Liver (tissue), 3 donors: ENCODE results near the gene RGS14.

Experiments used
- CTCF ChIP-seq: fragments of 150-350 bp; IDR thresholded peaks from 2 replicates; pipeline ENCODE4 v1.5.1; 2017; ENCODE audit warnings: improper control_type of control experiment, low read depth, low read length; ENCODE audit not compliant: missing input control
- GABPA ChIP-seq, 2 donors: IDR thresholded peaks in 1 of 2; conservative IDR thresholded peaks in 1 of 2; 2 replicates each; pipeline ENCODE4 v1.6.1; 2016; ENCODE audit warnings: antibody characterized with exemption in 2 of 2, mild to moderate bottlenecking in 1 of 2, moderate library complexity in 1 of 2
- MAX ChIP-seq: IDR thresholded peaks from 2 replicates; pipeline ENCODE4 v1.6.1; 2016; ENCODE audit warnings: antibody characterized with exemption
- RAD21 ChIP-seq, 2 donors: IDR thresholded peaks; 2 replicates each; pipeline ENCODE4 v1.6.1; 2016; ENCODE audit warnings: antibody characterized with exemption in 2 of 2, mild to moderate bottlenecking in 2 of 2
- REST ChIP-seq: IDR thresholded peaks from 2 replicates; pipeline ENCODE4 v1.6.1; 2016; ENCODE audit warnings: antibody characterized with exemption, mild to moderate bottlenecking
- TAF1 ChIP-seq: conservative IDR thresholded peaks from 2 replicates; pipeline ENCODE4 v1.6.1; 2016; ENCODE audit warnings: antibody characterized with exemption, mild to moderate bottlenecking
- YY1 ChIP-seq: IDR thresholded peaks from 2 replicates; pipeline ENCODE4 v1.6.1; 2016; ENCODE audit warnings: antibody characterized with exemption, mild to moderate bottlenecking
- donor health status: healthy.
- donor health status: healthy.

- TF ChIP-seq TAF1 (no peak), GABPA (IDR thresholded peaks at IDR 0.05 in 1 of 2, conservative IDR thresholded peaks at IDR 0.05 in 1 of 2) (no peak), CTCF (no peak), YY1 (no peak), RAD21 (IDR thresholded peaks at IDR 0.05) (no peak), MAX (no peak), REST (no peak)
Observed at GRCh38 chr5:177359451-177359851, 1.7 kb downstream of the RGS14 start.
